ENCODE measurements around the gene ACKR3.

ACKR3 gene

GRCh38 chr2:236569573-236569973 lies at the start of gene ACKR3:
ACKR3 (plus strand) TSS chr2:236569825; CDS start chr2:236580466, 10,641 bp downstream.
- in situ Hi-C loops (cut with MboI; ENCODE audit: low sequenced_read_pairs) = no loop called here

GRCh38 chr2:236521556-236521955 lies 48.1 kb upstream of the ACKR3 start:
- in situ Hi-C loops (cut with MboI; ENCODE audit: low sequenced_read_pairs) = loop anchor here (25.0 kb wide), 1 partner anchor 541 kb away; no protein-coding TSS in a partner anchor

GRCh38 chr2:236523249-236523648 lies 46.4 kb upstream of the ACKR3 start:
- in situ Hi-C loops (cut with MboI; ENCODE audit: low sequenced_read_pairs) = loop anchor here (25.0 kb wide), 1 partner anchor 539 kb away; no protein-coding TSS in a partner anchor

- in situ Hi-C loops (cut with MboI; ENCODE audit: low sequenced_read_pairs) = no loop called here
Observed at GRCh38 chr2:236525411-236525997, 44.1 kb upstream of the ACKR3 start.

- in situ Hi-C loops (cut with MboI; ENCODE audit: low sequenced_read_pairs) = no loop called here
Observed at GRCh38 chr2:236526455-236527158, 43.0 kb upstream of the ACKR3 start.

GRCh38 chr2:236527159-236527630 lies 42.4 kb upstream of the ACKR3 start:
- in situ Hi-C loops (cut with MboI; ENCODE audit: low sequenced_read_pairs) = no loop called here

GRCh38 chr2:236529606-236530005 lies 40.0 kb upstream of the ACKR3 start:
- in situ Hi-C loops (cut with MboI; ENCODE audit: low sequenced_read_pairs) = no loop called here

- in situ Hi-C loops (cut with MboI; ENCODE audit: low sequenced_read_pairs) = no loop called here
Observed at GRCh38 chr2:236530512-236530911, 39.1 kb upstream of the ACKR3 start.

- in situ Hi-C loops (cut with MboI; ENCODE audit: low sequenced_read_pairs) = no loop called here
Observed at GRCh38 chr2:236531195-236531594, 38.4 kb upstream of the ACKR3 start.

- in situ Hi-C loops (cut with MboI; ENCODE audit: low sequenced_read_pairs) = no loop called here
Observed at GRCh38 chr2:236531996-236532395, 37.6 kb upstream of the ACKR3 start.

- in situ Hi-C loops (cut with MboI; ENCODE audit: low sequenced_read_pairs) = no loop called here
Observed at GRCh38 chr2:236533343-236533742, 36.3 kb upstream of the ACKR3 start.

- in situ Hi-C loops (cut with MboI; ENCODE audit: low sequenced_read_pairs) = no loop called here
Observed at GRCh38 chr2:236535024-236535423, 34.6 kb upstream of the ACKR3 start.

- in situ Hi-C loops (cut with MboI; ENCODE audit: low sequenced_read_pairs) = no loop called here
Observed at GRCh38 chr2:236536727-236537398, 32.8 kb upstream of the ACKR3 start.

- in situ Hi-C loops (cut with MboI; ENCODE audit: low sequenced_read_pairs) = no loop called here
Observed at GRCh38 chr2:236538242-236538641, 31.4 kb upstream of the ACKR3 start.

- in situ Hi-C loops (cut with MboI; ENCODE audit: low sequenced_read_pairs) = no loop called here
Observed at GRCh38 chr2:236541008-236541562, 28.5 kb upstream of the ACKR3 start.

- in situ Hi-C loops (cut with MboI; ENCODE audit: low sequenced_read_pairs) = no loop called here
Observed at GRCh38 chr2:236544362-236544761, 25.3 kb upstream of the ACKR3 start.

GRCh38 chr2:236545248-236545658 lies 24.4 kb upstream of the ACKR3 start:
- in situ Hi-C loops (cut with MboI; ENCODE audit: low sequenced_read_pairs) = no loop called here

GRCh38 chr2:236545814-236546480 lies 23.7 kb upstream of the ACKR3 start:
- in situ Hi-C loops (cut with MboI; ENCODE audit: low sequenced_read_pairs) = no loop called here

GRCh38 chr2:236546561-236547002 lies 23.0 kb upstream of the ACKR3 start:
- in situ Hi-C loops (cut with MboI; ENCODE audit: low sequenced_read_pairs) = no loop called here

GRCh38 chr2:236547725-236548124 lies 21.9 kb upstream of the ACKR3 start:
- in situ Hi-C loops (cut with MboI; ENCODE audit: low sequenced_read_pairs) = no loop called here

Measured in HL-60/S4 treated with phorbol 12-myristate 13-acetate at 8.2 ng/mL for 4 days and 3 days (cell line).